ENCODE results near the gene VWA3B. TPM values are rescaled to one million over a fixed set of nuclear protein-coding genes. Genes with fewer than 3 reads are reported as not detected.
"Not testable (repeated sequence)": the region's sequence is repeated elsewhere in the genome, so short reads cannot be mapped to it uniquely, and the experiment has no call there.

The VWA3B gene
- total RNA-seq, 4 donors from 2014 or later: 0.12 to 2.5 TPM; not detected in 2

DNA sequence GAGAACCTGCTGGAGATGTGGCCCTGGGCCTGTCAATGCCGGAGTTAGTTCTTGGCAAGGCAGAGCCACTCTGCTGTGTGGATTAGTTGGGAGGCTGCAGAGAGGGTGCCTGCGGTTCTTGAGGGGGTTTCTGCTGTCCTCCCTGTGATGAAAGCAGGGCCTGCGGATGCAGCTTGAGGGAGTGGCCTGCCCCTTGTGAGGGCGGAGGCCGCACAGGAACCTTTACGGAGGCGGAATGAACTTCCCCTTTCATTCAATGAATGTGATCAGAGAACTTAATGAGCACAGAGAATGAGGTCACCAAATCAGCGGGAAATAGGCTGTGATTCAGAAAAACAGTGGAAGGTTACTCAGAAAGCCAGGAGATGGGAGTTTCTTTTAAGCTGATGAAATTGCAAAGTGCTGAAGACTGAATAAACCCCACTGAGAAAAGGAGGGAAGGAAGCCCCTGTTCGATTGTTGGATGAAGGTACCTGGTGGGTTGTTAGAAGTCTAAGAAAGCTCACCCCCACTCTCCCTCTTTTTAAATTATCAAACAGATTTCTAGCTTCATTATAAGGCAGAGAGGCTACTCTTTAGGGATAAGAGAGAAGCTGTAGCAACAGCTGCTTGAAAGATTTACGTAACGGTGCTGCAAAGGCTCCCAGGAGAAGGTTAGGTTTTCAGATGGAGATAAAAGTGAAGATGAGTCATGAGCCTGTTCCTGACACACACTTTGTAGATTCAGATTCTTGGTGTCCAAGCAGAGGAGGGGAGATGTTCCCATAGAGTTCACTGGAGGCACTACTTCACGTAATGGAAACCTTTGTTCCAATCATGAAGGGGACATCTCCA lies 47.4 kb downstream of the VWA3B start:
- H3K4me3 ChIP-seq (ENCODE audit: low read depth, poor library complexity, severe bottlenecking): no peak overlapping the region
- 62 to 73% methylated on average over 12 of the region's 12 CpGs for WGBS, 2 donors
- DNase-seq (ENCODE audit: low spot score in 2 of 2): no peak
- no peak for TF ChIP-seq POLR2A (IDR thresholded peaks at IDR 0.05)
- TF ChIP-seq, protein P1, sequence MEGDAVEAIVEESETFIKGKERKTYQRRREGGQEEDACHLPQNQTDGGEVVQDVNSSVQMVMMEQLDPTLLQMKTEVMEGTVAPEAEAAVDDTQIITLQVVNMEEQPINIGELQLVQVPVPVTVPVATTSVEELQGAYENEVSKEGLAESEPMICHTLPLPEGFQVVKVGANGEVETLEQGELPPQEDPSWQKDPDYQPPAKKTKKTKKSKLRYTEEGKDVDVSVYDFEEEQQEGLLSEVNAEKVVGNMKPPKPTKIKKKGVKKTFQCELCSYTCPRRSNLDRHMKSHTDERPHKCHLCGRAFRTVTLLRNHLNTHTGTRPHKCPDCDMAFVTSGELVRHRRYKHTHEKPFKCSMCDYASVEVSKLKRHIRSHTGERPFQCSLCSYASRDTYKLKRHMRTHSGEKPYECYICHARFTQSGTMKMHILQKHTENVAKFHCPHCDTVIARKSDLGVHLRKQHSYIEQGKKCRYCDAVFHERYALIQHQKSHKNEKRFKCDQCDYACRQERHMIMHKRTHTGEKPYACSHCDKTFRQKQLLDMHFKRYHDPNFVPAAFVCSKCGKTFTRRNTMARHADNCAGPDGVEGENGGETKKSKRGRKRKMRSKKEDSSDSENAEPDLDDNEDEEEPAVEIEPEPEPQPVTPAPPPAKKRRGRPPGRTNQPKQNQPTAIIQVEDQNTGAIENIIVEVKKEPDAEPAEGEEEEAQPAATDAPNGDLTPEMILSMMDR (IDR thresholded peaks at IDR 0.05): no peak
- intact Hi-C loops (cut with DNase I; ENCODE audit: low total_unique reads): no loop called here

DNA sequence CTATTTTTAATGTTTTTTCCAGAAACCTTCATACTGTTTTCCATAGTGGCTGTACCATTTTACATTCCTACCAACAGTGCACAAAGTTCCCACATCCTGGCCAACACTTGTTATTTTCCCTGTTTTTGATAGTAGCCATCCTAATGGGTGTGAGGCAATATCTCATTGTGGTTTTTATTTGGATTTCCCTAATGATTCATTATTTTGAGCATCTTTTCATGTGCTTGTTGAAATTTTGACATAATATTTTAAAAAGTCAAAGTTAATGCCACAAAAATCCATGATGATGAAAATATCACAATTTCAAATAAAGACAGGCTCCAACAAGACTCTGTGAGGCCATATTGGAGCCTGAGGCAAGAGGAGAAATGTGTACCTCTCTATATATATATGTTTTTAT lies 50.2 kb downstream of the VWA3B start:
- DNase-seq (ENCODE audit: low spot score in 2 of 2): no peak
- TF ChIP-seq POLR2A (IDR thresholded peaks at IDR 0.05): no peak
- TF ChIP-seq, protein P1 (IDR thresholded peaks at IDR 0.05): no peak
- no peak overlapping the region for H3K4me3 ChIP-seq (ENCODE audit: low read depth, poor library complexity, severe bottlenecking)
- intact Hi-C loops (cut with DNase I; ENCODE audit: low total_unique reads): no loop called here

- intact Hi-C loops (cut with DNase I; ENCODE audit: low total_unique reads); H3K4me3 ChIP-seq (ENCODE audit: low read depth, poor library complexity, severe bottlenecking); DNase-seq (ENCODE audit: low spot score in 2 of 2): not testable (repeated sequence)
- WGBS, 2 donors: 97 to 99% methylated on average over 18 to 26 of the region's 28 CpGs
These were observed 52.0 kb downstream of the VWA3B start for GRCh38 chr2:98138978-98139377.

GRCh38 chr2:98140210-98140609 lies 53.2 kb downstream of the VWA3B start:
- intact Hi-C loops (cut with DNase I; ENCODE audit: low total_unique reads): no loop called here

GRCh38 chr2:98142106-98142791 lies 55.3 kb downstream of the VWA3B start:
- WGBS, 2 donors: 58 to 62% methylated on average over 6 of the region's 6 CpGs
- no peak for TF ChIP-seq POLR2A (IDR thresholded peaks at IDR 0.05)
- TF ChIP-seq, protein P1 (IDR thresholded peaks at IDR 0.05): no peak
- no peak overlapping the region for H3K4me3 ChIP-seq (ENCODE audit: low read depth, poor library complexity, severe bottlenecking)
- intact Hi-C loops (cut with DNase I; ENCODE audit: low total_unique reads): no loop called here
- DNase-seq (ENCODE audit: low spot score in 2 of 2): no peak

More at GRCh38 chr2:98140210-98140609, 53.2 kb downstream of the VWA3B start:
- 48 to 70% methylated on average over 5 of the region's 5 CpGs for WGBS, 2 donors
- no peak for TF ChIP-seq POLR2A (IDR thresholded peaks at IDR 0.05)
- TF ChIP-seq, protein P1 (IDR thresholded peaks at IDR 0.05): no peak
- no peak for DNase-seq (ENCODE audit: low spot score in 2 of 2)
- no peak overlapping the region for H3K4me3 ChIP-seq (ENCODE audit: low read depth, poor library complexity, severe bottlenecking)

DNA sequence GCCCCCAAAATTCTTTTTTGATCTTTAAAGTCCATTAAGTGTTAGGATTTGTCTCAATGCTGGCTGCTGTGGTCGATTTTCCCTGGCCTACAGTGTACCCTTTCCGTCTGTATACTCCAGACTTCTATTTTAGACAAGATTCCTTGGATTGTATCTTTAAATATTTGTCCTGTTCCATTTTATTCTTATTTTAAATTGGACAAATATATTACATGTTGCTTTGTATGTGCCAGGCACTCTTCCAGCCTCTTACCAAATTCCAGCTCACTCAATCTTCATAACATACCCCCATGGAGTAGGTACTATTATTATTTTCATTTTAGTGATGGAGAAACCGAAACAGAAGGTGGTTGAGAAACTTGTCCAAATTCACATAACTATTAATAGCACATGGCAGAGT lies 58.1 kb downstream of the VWA3B start:
- 78 to 79% methylated on average over 3 of the region's 3 CpGs for WGBS, 2 donors
- no peak overlapping the region for H3K4me3 ChIP-seq (ENCODE audit: low read depth, poor library complexity, severe bottlenecking)
- intact Hi-C loops (cut with DNase I; ENCODE audit: low total_unique reads): no loop called here
- TF ChIP-seq, protein P1 (IDR thresholded peaks at IDR 0.05): no peak
- TF ChIP-seq POLR2A (IDR thresholded peaks at IDR 0.05): no peak
- no peak for DNase-seq (ENCODE audit: low spot score in 2 of 2)

GRCh38 chr2:98147900-98148299 lies 60.9 kb downstream of the VWA3B start:
- 100% methylated on average over 1 of the region's 1 CpG for whole genome bisulfite sequencing, 2 donors
- DNase-seq (ENCODE audit: low spot score in 2 of 2); H3K4me3 ChIP-seq (ENCODE audit: low read depth, poor library complexity, severe bottlenecking); intact Hi-C loops (cut with DNase I; ENCODE audit: low total_unique reads): not testable (repeated sequence)
